Sigmoid colon (tissue), 3 donors: ENCODE measurements around the gene STAMBP.

ENCODE experiments used
- CTCF ChIP-seq, 4 experiments: fragments of 450-650 bp in 3 of 4; fragments of 200-600 bp in 1 of 4; IDR thresholded peaks; one replicate each; pipeline ENCODE4 v1.5.1; 2016 to 2019; ENCODE audit warnings: antibody characterized with exemption in 4 of 4, mild to moderate bottlenecking in 3 of 4, moderate library complexity in 2 of 4
- POLR2A ChIP-seq, 2 donors: fragments of 450-650 bp; IDR thresholded peaks; one replicate each; pipeline ENCODE4 v1.6.1; 2016; ENCODE audit warnings: antibody characterized with exemption in 2 of 2, mild to moderate bottlenecking in 2 of 2, moderate library complexity in 2 of 2

- TF ChIP-seq POLR2A (IDR thresholded peaks at IDR 0.05) (no peak), CTCF (IDR thresholded peaks at IDR 0.05) (peak; percentile 12 to 42 (median 30))
Observed at GRCh38 chr2:73920577-73921545, 92.1 kb downstream of the STAMBP start.
